SH-SY5Y (cell line): ENCODE measurements around the gene CHODL.

Source experiments
- GATA2 ChIP-seq: IDR thresholded peaks from 2 replicates; pipeline ENCODE4 v1.6.1; 2011; ENCODE audit warnings: mild to moderate bottlenecking, low read depth, low read length
- GATA3 ChIP-seq: IDR thresholded peaks from 2 replicates; pipeline ENCODE4 v1.6.1; 2011; ENCODE audit warnings: low read depth, mild to moderate bottlenecking, low read length, moderate library complexity

The CHODL gene

DNA sequence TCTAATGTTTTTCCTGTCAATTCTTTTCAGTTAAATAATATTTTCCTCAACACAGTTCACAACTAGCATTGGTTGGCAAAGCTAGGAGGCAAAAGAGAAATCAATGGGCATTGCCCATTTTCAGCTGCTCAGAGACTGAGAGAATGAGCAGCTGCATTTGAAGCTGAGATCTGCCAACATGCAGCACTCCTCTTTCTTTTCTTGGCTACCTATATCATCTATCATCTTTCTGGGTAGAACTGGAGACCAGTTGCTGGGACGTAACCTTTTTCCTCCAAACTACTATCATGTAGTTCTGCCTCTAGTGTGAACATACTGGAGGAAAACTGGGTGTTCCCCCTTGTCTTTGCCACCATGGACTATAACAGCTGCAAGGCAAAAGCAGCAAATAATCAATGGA, 22.9 kb downstream of the CHODL start:
- TF ChIP-seq GATA2 (no peak), GATA3 (no peak)

DNA sequence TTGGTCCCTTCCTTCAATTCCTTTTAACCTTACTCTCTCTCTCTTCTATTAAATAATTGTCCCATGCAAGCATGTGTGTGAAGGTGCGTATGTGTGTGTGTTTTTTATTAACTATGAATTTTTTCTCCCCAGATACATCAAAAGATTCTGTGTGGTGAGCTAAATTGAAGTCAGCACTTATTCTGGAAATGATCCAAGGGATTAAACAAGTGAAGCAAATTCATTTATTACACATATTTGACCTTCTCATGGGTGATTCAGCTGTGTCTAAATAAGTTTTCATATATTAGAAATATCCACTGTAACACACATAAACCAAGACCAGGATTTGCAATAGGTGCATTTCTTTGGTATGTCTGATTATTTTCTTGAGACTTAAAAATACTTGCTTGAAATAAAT, 24.3 kb downstream of the CHODL start:
- TF ChIP-seq GATA3 (no peak), GATA2 (no peak)

DNA sequence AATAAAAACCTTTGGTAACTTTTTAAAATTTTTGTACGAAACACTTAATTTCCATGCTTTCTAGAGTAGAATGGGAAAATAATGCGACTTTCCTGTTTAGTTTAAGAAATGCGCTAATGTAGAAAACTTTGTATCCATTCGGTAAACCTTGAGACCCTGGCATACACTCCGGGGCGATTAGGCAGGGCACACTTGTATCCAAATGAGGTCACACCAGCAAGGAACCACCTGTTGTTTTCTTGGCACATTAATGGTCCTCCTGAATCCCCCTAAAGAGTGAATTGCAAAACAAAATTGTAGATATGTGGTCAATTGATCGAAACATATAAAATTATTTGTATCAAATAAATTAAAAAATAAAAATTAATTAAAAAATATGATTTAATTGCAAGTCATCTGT, 25.2 kb downstream of the CHODL start:
- TF ChIP-seq GATA3 (no peak), GATA2 (no peak)

DNA sequence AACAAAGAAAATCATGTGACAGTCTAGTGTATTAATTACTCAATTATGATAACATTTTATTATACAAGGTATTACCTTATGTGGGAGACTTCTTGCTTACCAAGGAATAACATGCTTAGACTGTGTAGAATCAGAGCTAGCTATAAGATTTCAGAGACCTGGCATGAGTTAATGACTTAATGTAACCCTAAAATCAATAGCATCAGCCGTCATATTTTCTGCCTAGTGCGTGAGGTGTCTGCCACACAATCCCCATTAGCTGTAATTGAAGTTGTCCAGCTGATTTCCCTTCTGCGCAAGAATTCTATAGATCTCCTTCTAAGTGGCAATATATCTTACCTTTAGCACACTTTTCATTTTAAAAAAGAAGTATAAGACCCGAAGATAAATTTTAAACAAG, 28.8 kb downstream of the CHODL start:
- TF ChIP-seq GATA2 (no peak), GATA3 (no peak)

DNA sequence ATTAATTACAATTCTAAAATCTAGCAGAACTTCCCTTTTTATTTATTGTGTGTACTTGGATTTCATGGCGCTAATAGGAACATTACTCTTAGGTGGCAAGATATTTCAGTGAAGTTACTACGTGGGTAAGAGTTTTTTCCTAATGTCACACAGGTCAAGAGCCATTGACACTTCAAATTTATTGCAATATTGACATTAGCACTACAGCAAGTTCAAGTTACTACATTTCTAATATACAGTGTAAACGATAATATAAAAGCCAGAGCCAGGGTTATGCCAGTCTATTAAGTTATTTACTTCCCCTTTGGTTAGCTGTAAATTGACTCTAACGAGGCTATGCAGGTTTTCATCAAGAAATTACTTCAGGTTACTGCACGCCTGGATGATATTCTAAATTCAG, 29.7 kb downstream of the CHODL start:
- TF ChIP-seq GATA2 (no peak), GATA3 (no peak)

DNA sequence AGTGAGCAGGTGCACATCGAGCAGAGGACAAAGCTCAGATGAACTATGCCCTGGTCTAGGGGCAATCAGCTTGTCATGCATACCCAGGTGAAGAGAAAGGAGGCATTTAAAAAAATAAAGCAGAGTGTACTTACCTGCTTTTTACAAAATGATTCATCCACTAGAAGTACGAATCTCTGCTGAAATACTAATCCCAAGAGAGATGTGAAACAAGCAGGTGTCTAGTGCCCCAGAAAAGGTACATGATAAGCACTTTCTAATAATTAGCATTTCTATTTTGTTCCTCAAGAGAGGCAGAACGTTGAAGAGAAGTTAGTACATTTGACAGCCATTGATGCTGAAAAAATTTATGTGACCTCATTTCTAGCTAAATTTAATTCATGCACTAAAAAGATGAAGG, 31.1 kb downstream of the CHODL start:
- no peak for TF ChIP-seq GATA2
- TF ChIP-seq GATA3, result no peak

DNA sequence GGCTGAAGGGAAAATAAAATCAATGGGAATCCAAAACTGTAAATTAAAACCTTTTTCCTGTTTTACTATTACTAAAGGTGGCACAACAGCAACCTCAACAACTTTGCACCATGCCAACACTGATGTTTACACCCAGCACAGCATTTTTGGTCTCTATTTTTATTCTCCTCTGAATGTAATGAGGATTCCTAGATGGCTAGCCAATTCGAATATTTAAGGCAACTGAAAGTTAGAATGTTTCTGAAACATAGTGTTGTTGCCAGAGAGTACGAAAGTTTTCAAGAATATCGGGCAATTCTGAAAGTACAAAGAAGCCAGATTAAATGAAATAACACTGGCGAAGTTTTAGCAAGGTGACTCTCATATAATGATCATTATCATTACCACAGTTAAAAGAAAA, 40.7 kb downstream of the CHODL start:
- TF ChIP-seq GATA3, result no peak
- TF ChIP-seq GATA2, result no peak

- TF ChIP-seq GATA3 (no peak), GATA2 (no peak)
These were observed 45.2 kb downstream of the CHODL start for GRCh38 chr21:18289876-18290275.

- TF ChIP-seq GATA2 (no peak), GATA3 (no peak)
These were observed 49.5 kb downstream of the CHODL start for GRCh38 chr21:18294100-18294499.

DNA sequence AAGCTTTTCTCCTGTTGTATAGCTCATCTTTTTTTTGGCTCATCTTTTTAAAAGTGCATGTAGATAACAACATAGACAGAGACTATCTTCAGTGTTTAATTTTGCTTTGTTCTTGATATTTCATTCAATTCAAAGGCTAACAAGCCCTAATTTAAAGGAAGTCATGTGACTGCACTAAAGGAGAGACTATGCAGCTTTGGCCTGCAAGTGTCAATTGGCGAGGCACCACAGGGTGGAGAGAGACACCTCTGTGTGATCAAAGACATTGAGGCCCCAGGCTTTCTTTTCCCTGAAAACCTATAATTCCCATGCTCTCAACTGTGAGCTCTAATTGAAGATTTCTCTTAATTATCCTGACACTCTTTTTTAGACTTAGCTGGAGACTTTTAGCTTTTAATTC, 53.6 kb downstream of the CHODL start:
- no peak for TF ChIP-seq GATA3
- no peak for TF ChIP-seq GATA2
